GM12878 (cell line): ENCODE results near the gene CIB4. TPM values are rescaled to one million over a fixed set of nuclear protein-coding genes. Genes with fewer than 3 reads are reported as not detected.

Experiments
- ATAC-seq: fragments of 200-7000 bp; cut with Tn5 transposase; 3 replicates; pipeline ENCODE4 v1.9.1; 2020; ENCODE audit warnings: mild to moderate bottlenecking, moderate library complexity
- BruUV-seq: library from RNA; stranded (reverse); fragments of 400-500 nt; replicated peaks from 2 replicates; lab custom pipeline; 2021; lab: Mats Ljungman, UMichigan
- CTCF ChIA-PET: fragments of 300-600 bp; sonication (Branson Sonifier 250); formaldehyde crosslinking; extraction: SDS; loops from one replicate; lab custom pipeline; 2021; ENCODE audit warnings: inconsistent platforms; lab: Yijun Ruan, JAX
- POLR2A ChIA-PET: fragments of 350-600 bp; formaldehyde crosslinking; extraction: SDS; loops from one replicate; lab custom pipeline; 2021; ENCODE audit warnings: inconsistent platforms; lab: Charles Lee
- RAD21 ChIA-PET: fragments of 300-600 bp; sonication (Branson Sonifier 250); formaldehyde crosslinking; loops from one replicate; lab custom pipeline; 2023; ENCODE audit warnings: antibody characterized with exemption; ENCODE audit not compliant: unreplicated experiment; lab: Charles Lee
- SMC1A ChIA-PET: fragments of 300-600 bp; sonication (Branson Sonifier 250); formaldehyde crosslinking; loops from one replicate; lab custom pipeline; 2023; ENCODE audit not compliant: unreplicated experiment, uncharacterized antibody; lab: Charles Lee
- DNase-seq: peaks from one replicate; pipeline ENCODE4 v3.0.0-alpha.2; 2011; ENCODE audit warnings: low read depth, low spot score
- FAIRE-seq: peaks from 3 replicates; lab custom pipeline; 2011; peaks lifted over from hg19 to GRCh38; lab: Jason Lieb, UNC
- H2AFZ ChIP-seq: 2 replicates; pipeline ENCODE4 v1.6.0; 2011; ENCODE audit warnings: low read depth, low read length, control low read depth; ENCODE audit not compliant: control insufficient read depth
- H3K27ac ChIP-seq: 2 replicates; pipeline ENCODE4 v1.5.1; 2011; ENCODE audit warnings: control low read depth; ENCODE audit not compliant: control insufficient read depth, insufficient read depth
- H3K27me3 ChIP-seq, 2 experiments: replicated peaks in 1 of 2; 2 replicates each; pipeline versions ENCODE4 v1.6.0 to v1.6.1; 2011; ENCODE audit warnings: low read length in 1 of 2; ENCODE audit not compliant: control insufficient read depth in 2 of 2, insufficient read depth in 2 of 2
- H3K36me3 ChIP-seq, 2 experiments: 2 replicates each; pipeline ENCODE4 v1.5.1; 2011; ENCODE audit warnings: low read length in 1 of 2; ENCODE audit not compliant: control insufficient read depth in 2 of 2, insufficient read depth in 2 of 2
- H3K4me1 ChIP-seq: 2 replicates; pipeline ENCODE4 v1.6.1; 2011; ENCODE audit warnings: mild to moderate bottlenecking, low read length, moderate library complexity, mixed read lengths; ENCODE audit not compliant: control insufficient read depth, insufficient read depth
- H3K4me2 ChIP-seq: 2 replicates; pipeline ENCODE4 v1.6.0; 2011; ENCODE audit warnings: control low read depth; ENCODE audit not compliant: control insufficient read depth, insufficient read depth
- H3K4me3 ChIP-seq: fragments of 200-600 bp; sonication (generic); 2 replicates; pipeline ENCODE4 v1.5.1; 2016
- H3K79me2 ChIP-seq: 2 replicates; pipeline ENCODE4 v1.6.0; 2011; ENCODE audit warnings: low read length; ENCODE audit not compliant: control insufficient read depth, insufficient read depth
- H3K9ac ChIP-seq: 2 replicates; pipeline ENCODE4 v1.8.0; 2011; ENCODE audit warnings: low read length, control low read depth, mixed read lengths; ENCODE audit not compliant: control insufficient read depth, insufficient read depth
- H3K9me3 ChIP-seq: replicated peaks from 3 replicates; pipeline ENCODE4 v1.5.1; 2011; ENCODE audit warnings: mild to moderate bottlenecking, low read length; ENCODE audit not compliant: control insufficient read depth, insufficient read depth
- H4K20me1 ChIP-seq: 2 replicates; pipeline ENCODE4 v1.6.0; 2011; ENCODE audit not compliant: control insufficient read depth, insufficient read depth
- BCL11A ChIP-seq: IDR thresholded peaks from 2 replicates; pipeline ENCODE4 v1.6.1; 2011; ENCODE audit warnings: low read depth, low read length
- CEBPB ChIP-seq, 2 experiments: fragments of 150-350 bp in 1 of 2; IDR thresholded peaks; 2 replicates each; pipeline ENCODE4 v1.6.1; 2012 to 2014; ENCODE audit warnings: low read depth in 2 of 2, low read length in 2 of 2, borderline replicate concordance in 1 of 2, inconsistent platforms in 1 of 2
- CREM ChIP-seq: IDR thresholded peaks from 2 replicates; pipeline ENCODE4 v1.6.1; 2014; ENCODE audit warnings: antibody characterized with exemption, low read depth
- EP300 ChIP-seq, 2 experiments: fragments of 150-350 bp in 1 of 2; IDR thresholded peaks; 2 replicates each; pipeline ENCODE4 v1.6.1; 2011 to 2012; ENCODE audit warnings: low read depth in 2 of 2, low read length in 2 of 2, borderline replicate concordance in 1 of 2, improper control_type of control experiment in 1 of 2, inconsistent platforms in 1 of 2; ENCODE audit not compliant: control insufficient read depth in 1 of 2
- NRF1 ChIP-seq: conservative IDR thresholded peaks from 2 replicates; pipeline ENCODE4 v1.6.1; 2011; ENCODE audit warnings: mild to moderate bottlenecking, low read depth, low read length, improper control_type of control experiment
- PRDM15 ChIP-seq: fragments of 450-650 bp; formaldehyde crosslinking; IDR thresholded peaks from 2 replicates; pipeline ENCODE4 v1.4.0; 2020; ENCODE audit warnings: mild to moderate bottlenecking, moderate library complexity
- SREBF2 ChIP-seq: IDR thresholded peaks from 2 replicates; pipeline ENCODE4 v1.6.1; 2012; ENCODE audit warnings: mild to moderate bottlenecking, low read length
- WGBS: methylation state at CpG from one replicate; pipeline ENCODE4 v1.1.6; 2016; ENCODE audit warnings: low lambda C conversion rate; ENCODE audit not compliant: insufficient replicate concordance, insufficient coverage; ENCODE audit errors: missing lambda C conversion rate; 5-methylcytosine and 5-hydroxymethylcytosine counted together
- in situ Hi-C: fragments of 300-500 bp; cut with MboI; formaldehyde crosslinking; loops from 9 replicates; pipeline ENCODE4 v1.14.3; 2018; ENCODE audit warnings: mixed read lengths
- intact Hi-C: fragments of 100-400 bp; cut with micrococcal nuclease; formaldehyde crosslinking; loops from one replicate; pipeline ENCODE4 v1.14.2; 2022; ENCODE audit not compliant: unreplicated experiment
- polyA plus RNA-seq, 11 experiments: library from polyadenylated mRNA; depleted of rRNA in 4 of 11; unstranded in 6 of 11; stranded (reverse) in 5 of 11; fragments of >200 nt; fragmentation: Nextera tagmentation in 4 of 11; fragmentation: Illumina TruSeq in 1 of 11; extraction: Ambion mirVana in 4 of 11; extraction: Trizol in 1 of 11; gene quantifications; 1 replicate in 1 of 11; 2 replicates in 10 of 11; pipeline versions ENCODE4 v1.2.1 to v1.2.3, GENCODE V29; 2011 to 2016; ENCODE audit warnings: inconsistent platforms in 2 of 11, missing spikeins in 2 of 11, low read depth in 1 of 11
- total RNA-seq, 4 experiments: library from RNA; depleted of rRNA in 3 of 4; stranded (reverse); fragments of >200 nt in 3 of 4; fragmentation: Illumina TruSeq in 1 of 4; extraction: Trizol in 1 of 4; gene quantifications; 2 replicates each; pipeline versions ENCODE4 v1.2.1 to v1.2.3, GENCODE V29; 2013 to 2021
- TF ChIP-seq, protein P1 (sequence below): fragments of 150-350 bp; IDR thresholded peaks from 2 replicates; pipeline ENCODE4 v1.6.1; 2016; ENCODE audit warnings: low read depth, low read length

The CIB4 gene
- total and polyA plus RNA-seq, 10 of the 15 experiments (the other 5 are each of a cell fraction or from before 2014, with no cell fraction given), result not detected

- SMC1A ChIA-PET, result no interaction called here
- H2AFZ ChIP-seq, result no peak overlapping the region
- CTCF ChIA-PET, result no interaction called here
- no peak overlapping the region for H3K9ac ChIP-seq
- no peak for ATAC-seq
- in situ Hi-C loops, result no loop called here
- DNase-seq, result no peak
- WGBS, result 4% methylated on average over 13 of the region's 13 CpGs
- no peak overlapping the region for H3K4me3 ChIP-seq
- H3K4me2 ChIP-seq, result no peak overlapping the region
- no peaks in the 10 kb centered on the region for H4K20me1 ChIP-seq
- RAD21 ChIA-PET, result no interaction called here
- POLR2A ChIA-PET, result no interaction called here
- no peaks in the 10 kb centered on the region for H3K36me3 ChIP-seq
- H3K9me3 ChIP-seq, result no peaks in the 10 kb centered on the region
- BruUV-seq, result no TSS peak
- peaks cover 3 to 5% of the 10 kb centered on the region in 2 experiments; a peak in 2 of 4 replicates for H3K27me3 ChIP-seq
- intact Hi-C loops, result no loop called here
- H3K27ac ChIP-seq, result no peak overlapping the region
- FAIRE-seq, result no peak
- H3K79me2 ChIP-seq, result no peaks in the 10 kb centered on the region
- TF ChIP-seq NRF1 (no peak), EP300 (IDR thresholded peaks at IDR 0.05; ENCODE audit: borderline replicate concordance in 1 of 2, control insufficient read depth in 1 of 2, low read depth in 2 of 2, low read length in 2 of 2) (no peak), BCL11A (no peak), PRDM15 (CRISPR knock-in tag) (no peak), SREBF2 (no peak), CEBPB (IDR thresholded peaks at IDR 0.05; ENCODE audit: borderline replicate concordance in 1 of 2, low read depth in 2 of 2, low read length in 2 of 2) (no peak), CREM (no peak)
- TF ChIP-seq, protein P1, sequence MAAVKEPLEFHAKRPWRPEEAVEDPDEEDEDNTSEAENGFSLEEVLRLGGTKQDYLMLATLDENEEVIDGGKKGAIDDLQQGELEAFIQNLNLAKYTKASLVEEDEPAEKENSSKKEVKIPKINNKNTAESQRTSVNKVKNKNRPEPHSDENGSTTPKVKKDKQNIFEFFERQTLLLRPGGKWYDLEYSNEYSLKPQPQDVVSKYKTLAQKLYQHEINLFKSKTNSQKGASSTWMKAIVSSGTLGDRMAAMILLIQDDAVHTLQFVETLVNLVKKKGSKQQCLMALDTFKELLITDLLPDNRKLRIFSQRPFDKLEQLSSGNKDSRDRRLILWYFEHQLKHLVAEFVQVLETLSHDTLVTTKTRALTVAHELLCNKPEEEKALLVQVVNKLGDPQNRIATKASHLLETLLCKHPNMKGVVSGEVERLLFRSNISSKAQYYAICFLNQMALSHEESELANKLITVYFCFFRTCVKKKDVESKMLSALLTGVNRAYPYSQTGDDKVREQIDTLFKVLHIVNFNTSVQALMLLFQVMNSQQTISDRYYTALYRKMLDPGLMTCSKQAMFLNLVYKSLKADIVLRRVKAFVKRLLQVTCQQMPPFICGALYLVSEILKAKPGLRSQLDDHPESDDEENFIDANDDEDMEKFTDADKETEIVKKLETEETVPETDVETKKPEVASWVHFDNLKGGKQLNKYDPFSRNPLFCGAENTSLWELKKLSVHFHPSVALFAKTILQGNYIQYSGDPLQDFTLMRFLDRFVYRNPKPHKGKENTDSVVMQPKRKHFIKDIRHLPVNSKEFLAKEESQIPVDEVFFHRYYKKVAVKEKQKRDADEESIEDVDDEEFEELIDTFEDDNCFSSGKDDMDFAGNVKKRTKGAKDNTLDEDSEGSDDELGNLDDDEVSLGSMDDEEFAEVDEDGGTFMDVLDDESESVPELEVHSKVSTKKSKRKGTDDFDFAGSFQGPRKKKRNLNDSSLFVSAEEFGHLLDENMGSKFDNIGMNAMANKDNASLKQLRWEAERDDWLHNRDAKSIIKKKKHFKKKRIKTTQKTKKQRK, result no peak
- H3K4me1 ChIP-seq, result no peaks in the 10 kb centered on the region
Observed at GRCh38 chr2:26633351-26633945, 7.7 kb downstream of the CIB4 start.
